ENCODE measurements around the gene HRAS.

HRAS gene

GRCh38 chr11:506995-507726 lies 28.2 kb downstream of the HRAS start, which contains the start of gene RNH1:
Gene RNH1, minus strand, starts transcription at chr11:507242. Its CDS starts 5,080 bp downstream, at chr11:502162.
- DNase-seq = peak; percentile 99

DNA sequence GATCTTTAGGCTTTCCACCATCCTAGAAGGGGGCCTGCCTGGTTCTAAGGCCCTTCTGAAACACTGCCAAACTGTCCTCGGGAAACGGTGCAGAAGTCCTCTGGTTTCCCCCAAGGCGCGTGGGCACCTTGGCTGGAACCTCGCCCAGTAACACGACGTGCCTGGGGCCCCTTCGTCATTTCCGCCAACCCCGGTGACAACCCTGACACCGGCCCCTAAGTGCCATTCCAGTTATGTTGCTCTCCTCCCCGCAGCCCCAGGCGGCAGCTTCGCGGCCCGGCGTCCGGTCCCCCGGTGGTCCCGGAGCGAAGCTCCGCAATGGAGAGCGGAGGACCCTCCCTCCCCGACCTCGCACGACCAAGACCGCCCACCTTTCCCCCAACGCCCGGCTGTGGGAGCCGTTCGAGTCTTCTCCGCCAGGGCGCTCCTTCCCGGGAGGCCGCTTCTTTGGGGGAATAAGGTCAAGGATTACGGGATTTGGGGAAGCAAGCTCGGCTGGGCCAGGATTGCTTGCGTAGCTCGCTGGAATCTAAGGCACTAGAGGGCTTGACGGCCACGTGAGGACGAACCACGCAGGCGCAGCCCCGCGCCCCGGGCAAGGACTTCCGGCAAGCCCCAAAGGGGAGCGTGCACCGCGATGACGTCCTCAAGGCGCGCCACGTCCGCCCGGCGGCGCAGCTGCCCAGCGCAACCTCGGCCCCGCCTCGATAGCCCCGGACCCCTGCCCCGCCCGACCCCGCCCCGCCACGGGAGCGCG lies 29.0 kb downstream of the HRAS start:
- DNase-seq = peak; percentile 96

DNA sequence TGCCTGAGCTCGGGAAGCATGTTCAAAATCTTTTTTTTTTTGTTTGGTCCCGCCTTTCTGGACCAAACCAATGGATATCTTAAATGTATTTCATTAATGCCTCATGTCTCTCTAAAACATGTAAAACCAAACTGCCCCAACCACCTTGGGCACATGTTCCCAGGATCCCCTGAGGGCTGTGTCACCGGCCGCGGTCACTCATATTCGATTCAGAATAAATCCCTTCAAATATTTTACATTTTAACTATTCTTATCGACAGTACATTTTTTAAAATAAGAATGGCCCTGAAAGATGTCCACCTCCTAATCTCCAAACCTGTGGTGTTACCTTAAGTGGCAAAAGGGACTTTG lies 30.4 kb downstream of the HRAS start:
- DNase-seq = no peak

DNA sequence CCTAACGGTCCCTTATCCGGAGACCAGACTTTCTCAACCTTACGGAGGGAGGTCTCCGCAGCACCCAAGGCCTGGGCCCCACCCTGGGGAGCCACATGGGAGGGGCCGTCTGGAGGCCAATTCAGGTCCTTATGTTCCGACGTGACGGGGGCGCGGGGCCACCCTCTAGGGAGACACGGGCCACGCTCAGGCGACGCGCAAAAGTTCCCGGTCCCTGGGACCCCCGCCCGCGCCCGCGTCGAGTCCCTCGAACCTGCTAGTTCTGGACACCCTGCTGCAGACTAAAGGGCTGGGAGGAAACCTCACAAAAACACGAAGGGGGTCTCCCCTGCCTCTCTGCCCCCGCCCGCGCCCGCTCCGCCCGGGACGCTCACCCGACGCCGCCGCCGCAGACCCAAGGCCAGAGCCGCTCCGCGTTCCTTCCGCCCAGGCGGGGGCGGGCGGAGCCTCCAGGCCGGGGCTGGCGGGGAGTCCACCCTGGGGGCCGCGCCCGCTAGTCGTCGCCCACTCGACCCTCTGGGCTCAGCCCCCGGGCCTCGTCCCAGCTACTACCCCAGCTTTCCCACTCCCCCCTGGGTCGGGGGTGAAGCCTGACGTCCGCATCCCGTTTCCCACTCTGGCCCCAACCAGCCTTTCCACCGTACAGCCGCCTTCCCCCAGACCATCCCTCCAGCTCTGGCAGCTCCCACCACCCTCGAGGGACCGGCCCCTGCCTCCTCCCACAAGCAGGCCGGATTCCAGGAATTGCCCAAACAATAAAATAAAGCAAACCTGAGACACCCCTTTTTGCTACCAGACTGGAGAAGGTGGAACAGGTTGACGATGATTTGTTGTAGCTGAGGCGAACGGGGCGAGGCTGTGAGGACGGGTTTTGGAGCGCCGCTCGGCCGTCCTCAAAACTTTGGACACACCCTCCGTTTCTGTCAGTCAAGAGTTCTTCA lies 31.1 kb downstream of the HRAS start:
- DNase-seq = no peak

GRCh38 chr11:503179-503981 lies 32.0 kb downstream of the HRAS start:
- no peak for DNase-seq

- DNase-seq = no peak
These were observed 32.8 kb downstream of the HRAS start for GRCh38 chr11:502288-503178.

DNA sequence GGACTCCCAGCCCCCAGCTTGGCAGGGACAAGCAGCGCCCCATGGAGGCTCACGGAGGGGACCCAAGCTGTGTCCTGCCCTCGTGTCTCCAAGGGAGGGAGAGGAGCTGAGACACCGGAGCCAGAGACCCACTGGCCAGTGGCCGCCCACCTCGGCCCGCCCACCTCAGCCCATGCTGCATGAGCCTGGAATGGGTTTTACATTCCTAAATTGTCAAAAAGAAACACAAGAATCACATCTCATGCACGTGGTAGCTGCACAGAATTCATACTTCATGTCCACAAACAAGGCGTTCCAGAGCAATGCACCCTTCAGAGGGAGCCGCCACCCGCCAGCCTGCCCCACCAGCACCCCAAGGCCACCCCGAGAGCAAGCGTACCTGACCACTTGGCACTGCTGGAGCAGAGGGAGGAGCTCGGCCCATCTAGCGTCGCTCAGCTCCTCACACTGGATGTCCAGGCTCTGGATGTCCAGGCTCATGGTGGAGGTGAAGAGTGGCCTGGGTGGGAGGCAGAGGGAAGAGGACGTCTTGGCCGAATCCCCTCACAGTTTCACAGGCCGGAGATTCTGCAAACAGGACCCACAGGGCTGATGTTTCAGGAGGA lies 33.6 kb downstream of the HRAS start:
- DNase-seq = no peak

- DNase-seq = no peak
These were observed 34.2 kb downstream of the HRAS start for GRCh38 chr11:501001-501682.

DNA sequence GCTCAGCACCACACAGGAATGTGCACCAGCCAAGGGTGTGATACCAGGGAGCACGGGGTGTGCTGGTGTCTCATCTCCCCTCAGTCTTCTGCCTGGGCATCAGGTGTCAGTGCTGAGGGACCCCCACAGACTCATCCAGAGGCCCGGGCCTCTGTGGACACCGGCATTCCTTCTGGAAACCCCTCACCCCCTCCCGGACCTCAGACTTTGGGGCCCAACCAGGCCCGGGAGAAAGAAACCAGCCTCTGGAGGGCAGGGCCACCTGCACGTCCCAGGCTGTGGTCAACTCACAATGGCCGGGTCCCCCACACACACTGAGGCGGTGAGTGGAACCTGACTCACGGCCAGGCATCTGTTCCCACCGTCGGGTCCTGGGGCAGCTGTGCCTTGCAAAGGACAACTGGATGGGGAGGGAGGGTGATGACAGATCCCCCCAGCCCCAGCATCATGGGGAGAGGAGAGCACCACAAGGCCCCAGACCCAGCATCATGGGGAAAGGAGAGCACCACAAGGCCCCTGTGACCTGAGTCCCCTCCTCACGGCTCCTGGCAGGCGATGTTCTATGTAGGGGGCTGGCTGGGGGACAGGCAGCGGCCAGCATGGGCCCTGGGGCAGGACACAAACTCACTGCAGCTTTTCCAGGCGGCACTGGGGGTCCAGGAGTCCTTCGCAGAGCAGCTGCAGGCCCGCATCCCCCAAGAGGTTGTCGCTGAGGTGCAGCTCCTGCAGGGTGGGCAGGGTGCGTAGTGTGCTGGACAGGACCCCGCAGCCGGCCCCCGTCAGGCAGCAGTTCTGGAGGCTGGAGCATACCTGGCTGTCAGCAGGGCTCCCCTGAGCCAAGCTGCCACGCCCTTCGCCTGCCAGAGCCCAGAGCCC lies 35.9 kb downstream of the HRAS start:
- DNase-seq = no peak

DNA sequence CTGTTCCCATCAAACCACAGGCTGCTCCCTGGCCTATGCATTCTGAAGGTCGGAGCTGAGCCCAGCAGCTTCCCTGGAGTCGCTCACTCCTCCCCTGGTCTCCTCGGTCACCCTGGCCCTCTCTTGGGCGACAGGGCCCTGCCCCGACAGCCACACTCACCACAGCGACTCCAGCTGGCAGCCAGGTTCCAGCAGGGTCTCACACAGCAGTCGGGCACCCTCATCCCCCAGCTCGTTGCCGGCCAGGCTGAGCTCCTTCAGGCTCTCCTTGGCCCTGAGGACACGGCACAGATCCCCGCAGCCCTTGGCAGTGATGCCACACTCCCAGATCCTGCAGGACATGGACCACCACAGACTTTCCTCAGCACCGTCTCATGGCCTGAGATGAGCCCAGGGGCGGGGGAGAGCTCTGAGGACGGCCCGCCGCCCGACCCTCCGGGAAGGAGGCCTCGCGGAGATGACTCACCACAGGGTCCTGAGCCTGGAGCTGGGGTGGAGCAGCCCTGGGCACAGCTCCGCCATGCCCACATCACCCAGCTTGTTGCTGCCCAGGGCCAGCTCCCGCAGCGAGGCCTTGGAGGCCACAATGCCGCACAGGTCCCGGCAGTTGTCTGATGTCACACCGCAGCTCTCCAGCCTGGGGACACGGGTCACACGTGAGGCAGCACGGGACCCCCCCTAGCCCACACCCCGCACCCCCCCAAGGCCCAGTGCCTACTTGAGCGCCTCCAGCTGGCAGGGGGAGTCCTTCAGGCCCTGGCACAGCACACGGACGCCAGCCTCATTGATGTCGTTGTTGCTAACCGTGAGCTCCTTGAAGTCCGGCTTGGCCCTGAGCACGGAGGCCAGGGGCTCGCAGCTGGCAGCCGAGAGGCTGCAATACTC lies 36.8 kb downstream of the HRAS start:
- DNase-seq = no peak

DNA sequence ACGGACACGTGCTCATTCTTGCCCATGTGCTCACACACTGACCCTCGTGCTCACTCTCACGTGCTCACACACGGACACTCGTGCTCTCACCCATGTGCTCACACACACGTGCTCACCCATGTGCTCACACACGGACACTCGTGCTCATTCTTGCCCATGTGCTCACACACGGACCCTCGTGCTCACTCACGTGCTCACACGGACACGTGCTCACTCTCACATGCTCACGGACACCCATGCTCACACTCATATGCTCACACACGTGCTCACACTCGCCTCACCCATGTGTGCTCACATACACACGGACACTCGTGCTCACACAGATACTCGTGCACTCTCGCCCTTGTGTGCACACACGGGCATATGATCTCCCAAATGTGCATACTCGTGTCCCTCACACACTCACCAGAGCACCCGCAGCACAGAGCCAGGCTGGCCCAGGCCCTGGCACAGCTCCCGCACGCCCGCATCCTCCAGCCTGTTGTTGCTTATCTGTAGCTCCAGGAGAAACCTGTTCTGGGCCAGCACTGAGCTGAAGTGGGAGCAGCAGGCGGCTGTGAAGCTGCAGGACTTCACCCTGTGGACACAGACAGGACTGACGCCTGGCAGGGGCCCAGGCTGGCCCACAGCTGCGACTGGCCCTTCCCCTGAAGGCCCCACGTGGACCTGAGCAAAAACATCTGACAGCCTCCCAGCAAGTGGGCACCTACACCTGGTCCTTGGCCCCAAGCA lies 37.6 kb downstream of the HRAS start:
- DNase-seq = no peak

GRCh38 chr11:496834-497564 lies 38.4 kb downstream of the HRAS start:
- no peak for DNase-seq

- no peak for DNase-seq
These were observed 39.8 kb downstream of the HRAS start for GRCh38 chr11:495537-495931.

GRCh38 chr11:494761-495536 lies 40.4 kb downstream of the HRAS start:
- DNase-seq = no peak

DNA sequence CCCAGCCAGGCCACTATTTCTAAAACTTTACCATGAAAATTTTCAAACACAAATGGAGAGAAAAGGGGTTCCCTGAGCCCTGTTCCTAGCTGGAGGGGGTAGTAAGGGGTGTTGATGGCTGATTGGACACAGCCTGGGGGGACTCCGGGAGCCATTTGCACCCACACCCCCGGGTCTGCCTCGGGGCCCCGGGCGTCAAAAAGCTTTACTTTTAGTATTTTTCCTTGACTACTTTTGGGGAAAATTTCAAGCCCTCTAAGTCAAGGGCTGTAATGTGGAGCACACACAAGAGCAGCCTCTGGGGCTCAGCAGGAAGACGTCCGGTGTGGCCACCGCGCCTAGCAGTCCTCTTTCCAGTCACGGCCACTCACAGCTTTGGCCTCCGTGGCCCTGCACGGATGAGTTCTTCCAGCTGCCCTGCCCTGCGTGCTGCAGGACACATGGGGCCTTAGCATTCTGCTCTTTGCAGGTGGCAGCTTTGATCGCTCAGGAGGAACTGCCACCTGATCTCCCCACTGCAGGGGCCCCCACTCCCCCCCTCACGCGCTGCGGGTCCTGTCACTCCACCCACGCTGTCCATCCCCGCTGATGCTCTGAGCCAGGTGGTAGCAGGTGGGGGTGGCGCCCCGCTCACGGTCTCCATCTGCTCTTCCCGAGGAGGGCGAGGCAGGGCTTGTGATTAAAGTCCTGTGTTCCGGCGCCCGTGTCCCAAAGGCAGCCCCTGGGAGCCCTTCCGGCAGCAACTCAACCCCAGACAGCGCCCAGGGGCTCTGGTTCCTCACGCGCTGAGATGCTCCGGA lies 42.7 kb downstream of the HRAS start:
- DNase-seq = no peak
